NCI-H1105 (cell line): ENCODE measurements around the gene CFAP65.
A peak's percentile ranks its signal among the peaks of the same experiment; 100 is the strongest.

Experiments used
- DNase-seq: peaks from one replicate; lab custom pipeline; 2025; lab: John Stamatoyannopoulos, UW

The CFAP65 gene

GRCh38 chr2:218992703-218993344 lies 48.5 kb downstream of the CFAP65 start:
- no peak for DNase-seq

GRCh38 chr2:218992196-218992595 lies 49.1 kb downstream of the CFAP65 start:
- DNase-seq = no peak

- no peak for DNase-seq
Observed at GRCh38 chr2:218991674-218992168, 49.6 kb downstream of the CFAP65 start.

- DNase-seq = no peak
Observed at GRCh38 chr2:218990612-218991011, 50.7 kb downstream of the CFAP65 start.

- DNase-seq = no peak
Observed at GRCh38 chr2:218990052-218990451, 51.3 kb downstream of the CFAP65 start.

GRCh38 chr2:218988650-218989049 lies 52.7 kb downstream of the CFAP65 start:
- DNase-seq = no peak

GRCh38 chr2:218988164-218988563 lies 53.2 kb downstream of the CFAP65 start:
- DNase-seq = no peak

GRCh38 chr2:218986148-218986761 lies 55.1 kb downstream of the CFAP65 start:
- no peak for DNase-seq

GRCh38 chr2:218985325-218986091 lies 55.8 kb downstream of the CFAP65 start:
- DNase-seq = no peak

GRCh38 chr2:218985021-218985324 lies 56.3 kb downstream of the CFAP65 start, which contains the start of gene FEV:
FEV (minus strand) TSS chr2:218985184; CDS start chr2:218985075, 109 bp downstream.
- DNase-seq = peak; percentile 45

GRCh38 chr2:218984239-218985020 lies 56.9 kb downstream of the CFAP65 start:
- DNase-seq = no peak

GRCh38 chr2:218983934-218984238 lies 57.4 kb downstream of the CFAP65 start:
- DNase-seq = no peak

- no peak for DNase-seq
Observed at GRCh38 chr2:218983263-218983933, 57.9 kb downstream of the CFAP65 start.

GRCh38 chr2:218982586-218983262 lies 58.6 kb downstream of the CFAP65 start:
- no peak for DNase-seq

- DNase-seq = peak; percentile 25
Observed at GRCh38 chr2:218981881-218982585, 59.3 kb downstream of the CFAP65 start.

- no peak for DNase-seq
Observed at GRCh38 chr2:218981390-218981880, 59.9 kb downstream of the CFAP65 start.

- DNase-seq = no peak
Observed at GRCh38 chr2:218980735-218981389, 60.5 kb downstream of the CFAP65 start.

GRCh38 chr2:218979846-218980734 lies 61.2 kb downstream of the CFAP65 start:
- peak; percentile 79 for DNase-seq
